GM12873 (cell line): Measurements from ENCODE around the gene VAC14.

ENCODE experiments used
- TF ChIP-seq, protein P1 (sequence below): IDR thresholded peaks from 2 replicates; pipeline ENCODE4 v1.5.1; 2012; ENCODE audit warnings: low read depth, mild to moderate bottlenecking, moderate library complexity, low read length, control low read depth; ENCODE audit not compliant: insufficient read depth; ENCODE audit errors: missing control alignments

The VAC14 gene

DNA sequence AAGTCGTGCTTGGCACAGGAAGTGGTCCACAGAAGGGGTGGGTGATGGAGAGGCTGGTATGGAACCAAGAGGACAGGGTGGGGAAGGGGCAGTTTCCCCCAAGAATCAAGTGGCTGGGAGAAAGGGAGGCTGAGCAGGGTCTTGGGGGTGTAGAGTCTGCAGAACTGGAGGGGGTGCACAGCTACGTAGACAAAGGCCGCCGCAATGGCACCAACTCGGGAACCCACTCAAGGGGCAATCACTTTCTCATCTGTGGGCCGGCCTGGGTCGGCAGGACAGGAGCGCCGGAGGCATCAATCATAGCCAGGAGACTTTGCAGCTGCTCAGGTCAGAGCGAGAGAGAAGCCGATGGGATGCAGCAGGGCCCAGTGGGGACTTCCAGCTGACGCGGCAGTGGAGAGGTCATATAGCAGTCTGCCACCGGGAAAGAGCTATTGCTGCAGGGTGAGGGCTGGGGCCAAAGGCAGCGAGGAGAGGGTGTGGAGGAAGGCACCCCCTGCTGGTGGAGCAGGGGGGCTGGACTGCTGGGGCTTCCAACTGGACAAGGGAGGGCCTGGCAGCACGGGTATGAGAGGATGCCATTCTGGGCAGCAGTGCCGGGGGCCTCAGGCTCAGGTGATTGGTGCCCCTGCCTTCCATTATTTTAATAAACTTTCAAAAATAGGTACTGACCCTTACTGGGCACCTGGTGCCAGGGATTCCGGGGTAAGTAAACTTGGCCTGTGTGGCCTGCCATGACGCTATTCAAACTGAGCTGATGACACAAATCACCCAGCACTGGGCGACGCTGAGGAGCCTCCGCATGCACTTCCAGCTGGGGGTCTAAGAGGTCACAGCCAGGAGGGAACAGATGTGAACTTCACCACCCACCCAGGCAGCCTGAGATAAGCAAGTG is 62.6 kb downstream of the VAC14 start:
- TF ChIP-seq, protein P1, sequence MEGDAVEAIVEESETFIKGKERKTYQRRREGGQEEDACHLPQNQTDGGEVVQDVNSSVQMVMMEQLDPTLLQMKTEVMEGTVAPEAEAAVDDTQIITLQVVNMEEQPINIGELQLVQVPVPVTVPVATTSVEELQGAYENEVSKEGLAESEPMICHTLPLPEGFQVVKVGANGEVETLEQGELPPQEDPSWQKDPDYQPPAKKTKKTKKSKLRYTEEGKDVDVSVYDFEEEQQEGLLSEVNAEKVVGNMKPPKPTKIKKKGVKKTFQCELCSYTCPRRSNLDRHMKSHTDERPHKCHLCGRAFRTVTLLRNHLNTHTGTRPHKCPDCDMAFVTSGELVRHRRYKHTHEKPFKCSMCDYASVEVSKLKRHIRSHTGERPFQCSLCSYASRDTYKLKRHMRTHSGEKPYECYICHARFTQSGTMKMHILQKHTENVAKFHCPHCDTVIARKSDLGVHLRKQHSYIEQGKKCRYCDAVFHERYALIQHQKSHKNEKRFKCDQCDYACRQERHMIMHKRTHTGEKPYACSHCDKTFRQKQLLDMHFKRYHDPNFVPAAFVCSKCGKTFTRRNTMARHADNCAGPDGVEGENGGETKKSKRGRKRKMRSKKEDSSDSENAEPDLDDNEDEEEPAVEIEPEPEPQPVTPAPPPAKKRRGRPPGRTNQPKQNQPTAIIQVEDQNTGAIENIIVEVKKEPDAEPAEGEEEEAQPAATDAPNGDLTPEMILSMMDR, result peak; percentile 53

DNA sequence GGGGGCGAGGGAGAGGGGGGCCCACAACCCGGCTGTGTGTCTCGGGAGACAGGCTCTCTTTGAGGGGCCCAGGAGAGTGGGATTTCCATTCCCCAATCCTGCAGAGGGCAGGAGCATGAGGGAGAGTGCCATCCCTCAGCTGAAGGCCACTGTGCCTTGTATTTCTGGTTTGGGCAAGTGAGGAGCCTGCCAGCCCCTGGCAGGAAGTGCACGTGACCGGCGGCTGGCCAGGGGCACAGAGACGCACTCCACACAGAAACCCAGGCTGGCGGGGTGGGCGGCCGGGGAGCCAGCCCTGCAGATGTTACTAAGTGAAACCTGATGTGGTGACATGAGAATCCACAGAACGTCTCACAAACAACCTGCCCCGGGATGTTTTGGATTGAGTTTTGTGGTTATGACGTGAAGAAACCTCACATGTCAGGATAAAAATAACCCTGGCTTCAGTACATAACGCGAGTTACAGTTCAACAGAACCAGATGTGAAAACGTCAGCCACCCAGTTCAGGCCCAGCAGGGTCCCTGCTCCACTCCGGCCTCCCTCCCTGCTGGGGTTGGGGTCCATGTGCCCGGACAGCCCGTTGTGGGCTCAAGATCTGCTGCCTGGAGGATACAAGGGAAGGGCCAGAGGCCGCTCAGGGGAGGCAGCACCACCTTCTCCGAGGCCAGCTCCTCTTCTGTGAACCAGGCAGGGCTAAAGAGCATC is 63.4 kb downstream of the VAC14 start:
- TF ChIP-seq, protein P1, result no peak

DNA sequence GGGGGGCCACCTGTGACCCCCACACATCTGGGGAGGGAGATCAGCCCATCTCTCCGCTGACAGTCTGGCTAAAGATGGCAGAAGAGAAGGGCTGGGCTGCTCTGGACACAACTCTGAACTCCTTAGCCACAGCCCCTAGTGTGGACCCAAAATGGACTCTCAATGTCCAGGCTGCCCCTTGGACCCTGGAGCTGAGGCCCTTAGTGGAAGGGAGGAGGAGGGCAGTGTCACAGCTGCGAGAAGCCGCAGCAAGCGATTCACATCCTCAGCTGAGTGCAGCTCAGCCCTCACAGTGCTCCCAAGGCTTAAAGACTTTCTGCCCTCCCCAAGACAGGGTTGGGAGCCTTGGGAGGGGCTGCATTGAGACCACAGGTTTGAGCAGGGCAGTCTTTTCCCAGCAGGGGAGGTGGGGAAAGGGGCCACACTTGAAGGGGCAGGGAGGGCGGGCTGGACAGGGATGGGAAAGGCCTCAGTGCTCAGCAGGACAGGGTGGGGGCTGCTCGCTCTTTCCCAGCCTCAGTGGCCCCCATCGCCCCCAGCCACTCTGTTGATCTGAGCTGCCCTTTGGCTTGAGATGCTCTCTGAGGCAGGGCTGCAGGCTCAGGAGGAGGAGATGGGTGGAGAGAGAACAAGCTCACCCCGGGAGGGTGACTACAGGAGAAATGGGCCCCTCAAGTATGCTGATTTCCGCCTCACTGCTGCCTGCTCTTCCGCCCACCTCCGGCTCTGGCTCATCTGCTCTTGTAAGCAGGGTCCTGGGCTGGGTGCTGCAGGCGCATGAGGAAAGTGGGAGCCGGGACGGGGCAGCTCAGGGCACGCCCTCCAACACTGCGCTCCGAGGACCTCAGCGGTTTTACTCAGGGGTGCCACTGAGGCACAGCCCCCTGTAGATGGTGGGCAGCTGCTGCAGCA is 64.2 kb downstream of the VAC14 start:
- TF ChIP-seq, protein P1, result no peak

DNA sequence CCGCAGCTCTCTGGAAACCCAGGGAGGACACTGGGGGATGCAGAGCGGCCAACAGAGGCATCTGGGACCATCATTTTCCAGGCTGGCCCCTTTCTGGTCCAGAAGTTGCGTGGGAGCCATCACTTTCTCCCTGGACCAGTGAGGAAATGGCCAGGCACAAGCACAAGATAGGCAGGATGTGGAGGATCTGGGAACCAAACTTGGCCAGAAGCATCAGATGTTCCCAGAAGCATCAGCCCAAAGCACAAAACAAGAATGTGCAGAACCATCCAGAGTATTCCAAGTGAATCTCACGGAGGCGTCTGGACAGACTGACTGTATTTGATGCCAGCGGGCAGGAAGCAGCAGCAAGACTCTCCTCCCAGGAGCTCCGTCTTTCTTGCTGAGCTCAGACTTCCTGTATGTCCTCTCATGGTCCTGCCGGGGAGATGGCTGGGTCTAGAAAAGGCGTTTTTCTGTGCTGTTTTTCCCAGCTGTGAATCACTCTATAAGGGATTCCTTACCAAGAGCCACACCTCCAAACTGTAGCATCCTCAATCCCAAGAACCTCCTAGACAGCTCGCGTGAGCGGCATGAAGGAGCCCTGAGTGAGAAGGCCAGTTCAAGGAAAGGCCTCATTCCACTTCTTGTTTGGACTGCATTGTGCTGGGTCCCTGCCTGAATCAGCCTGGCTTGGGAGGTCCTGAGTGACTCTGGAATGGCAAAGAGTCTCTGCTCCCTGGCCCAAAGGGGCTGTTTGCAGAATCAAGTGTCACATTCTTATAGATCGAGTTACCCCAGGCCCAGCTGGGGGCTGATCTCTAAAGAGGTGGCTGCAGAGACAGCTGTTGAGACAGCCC is 65.6 kb downstream of the VAC14 start:
- TF ChIP-seq, protein P1, result no peak

DNA sequence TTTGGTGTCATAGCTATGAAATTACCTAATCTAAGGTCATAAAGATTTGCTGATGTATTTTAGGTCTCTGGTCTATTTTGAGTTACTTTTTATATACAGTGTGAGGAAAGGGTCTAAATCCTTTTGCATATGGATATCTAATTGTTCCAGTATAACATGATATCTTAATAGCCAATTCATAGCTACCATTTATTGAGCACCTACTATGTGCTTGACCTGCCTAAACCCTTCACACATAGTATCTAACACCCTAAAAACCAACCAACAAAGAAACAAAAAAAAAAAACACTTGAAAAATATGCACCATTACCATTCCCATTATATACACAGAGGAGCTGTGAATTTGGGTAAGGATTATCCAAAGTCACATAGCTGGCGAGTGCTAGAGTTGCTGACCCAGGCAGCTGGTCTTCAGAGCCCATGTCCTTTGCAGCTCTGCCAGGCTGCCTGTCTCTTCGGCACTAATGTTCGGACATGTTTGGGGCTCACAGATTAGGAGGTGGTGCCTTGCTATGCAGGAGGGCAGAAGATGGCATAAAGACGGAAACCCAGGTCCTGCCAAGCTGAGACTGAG is 66.3 kb downstream of the VAC14 start:
- TF ChIP-seq, protein P1, result no peak

DNA sequence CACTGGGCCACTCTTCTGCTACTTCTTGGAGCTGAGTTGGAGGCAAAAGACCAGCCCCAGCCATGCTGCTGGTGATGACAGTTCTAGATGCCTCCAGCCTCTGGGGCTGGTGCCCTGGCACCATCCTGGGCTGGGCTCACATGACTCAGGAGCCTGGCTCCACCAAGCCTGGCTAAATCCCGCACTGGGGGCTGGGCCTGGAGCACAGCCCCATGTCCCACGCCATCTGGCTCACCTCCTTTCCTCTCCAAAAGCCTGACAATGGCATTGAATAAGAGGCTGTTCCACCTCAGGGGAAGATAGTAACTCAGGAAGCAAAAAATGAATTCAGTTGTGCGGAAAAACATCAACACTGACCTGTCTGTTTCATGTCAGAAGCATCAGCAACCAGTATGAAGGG is 70.0 kb downstream of the VAC14 start:
- TF ChIP-seq, protein P1, result no peak
